Colonic mucosa (tissue), 4 donors: ENCODE data around the gene ASPHD1. TPM values are rescaled to one million over a fixed set of nuclear protein-coding genes. Genes with fewer than 3 reads are reported as not detected.

Experiments
- DNase-seq: peaks from one replicate; pipeline ENCODE4 v3.0.0-alpha.2; 2020
- H3K27ac ChIP-seq: fragments of 200-600 bp; one replicate; pipeline ENCODE4 v1.8.0; 2021
- H3K27me3 ChIP-seq: fragments of 200-600 bp; one replicate; pipeline ENCODE4 v1.8.0; 2021
- H3K36me3 ChIP-seq: fragments of 200-600 bp; one replicate; pipeline ENCODE4 v1.8.0; 2021
- H3K4me1 ChIP-seq: fragments of 200-600 bp; one replicate; pipeline ENCODE4 v1.8.0; 2021; ENCODE audit warnings: mild to moderate bottlenecking
- H3K4me3 ChIP-seq: fragments of 200-600 bp; one replicate; pipeline ENCODE4 v1.8.0; 2021
- H3K9ac ChIP-seq, 2 donors: one replicate each; pipeline ENCODE4 v1.7.0; 2013; ENCODE audit warnings: control low read depth in 2 of 2, low read depth in 2 of 2, low read length in 2 of 2
- H3K9me3 ChIP-seq: fragments of 200-600 bp; one replicate; pipeline ENCODE4 v1.8.0; 2021
- CTCF ChIP-seq: fragments of 200-600 bp; IDR thresholded peaks from one replicate; pipeline ENCODE4 v1.8.0; 2022; ENCODE audit warnings: antibody characterized with exemption, mild to moderate bottlenecking
- intact Hi-C: fragments of 100-400 bp; cut with DNase I; formaldehyde crosslinking; loops from one replicate; pipeline ENCODE4 v1.14.1; 2022
- total RNA-seq, 2 donors: library from RNA; stranded (reverse); fragmentation: NEBNext Ultra II Directional in 1 of 2; extraction: Animal tissue kit (Norgen Biotek cat#: 25700) in 1 of 2; gene quantifications; one replicate each; pipeline ENCODE4 v1.2.1, GENCODE V29; 2021
- donor health status: healthy.
- donor health status: DM: no; HTN: no; CAD: no.
- donor health status: DM: no; HTN: no; CAD: no.

The ASPHD1 gene
- total RNA-seq, 2 donors from 2014 or later: 1.5 to 3.9 TPM

GRCh38 chr16:29910819-29911675 lies 10.8 kb downstream of the ASPHD1 start:
- Histone ChIP-seq H3K4me1 (no peaks in the 10 kb centered on the region), H3K4me3 (no peak overlapping the region), H3K9me3 (no peaks in the 10 kb centered on the region), H3K27me3 (no peaks in the 10 kb centered on the region), H3K9ac (no peak overlapping the region), H3K27ac (no peak overlapping the region), H3K36me3 (no peaks in the 10 kb centered on the region)
- no peak for TF ChIP-seq CTCF
- intact Hi-C loops: no loop called here
- no peak for DNase-seq

- intact Hi-C loops: no loop called here
- no peak for TF ChIP-seq CTCF
- no peaks in the 10 kb centered on the region for H3K27me3 ChIP-seq
- no peaks in the 10 kb centered on the region for H3K9me3 ChIP-seq
- no peak overlapping the region for H3K27ac ChIP-seq
- no peak for DNase-seq
- no peak overlapping the region for H3K9ac ChIP-seq
- H3K4me1 ChIP-seq: no peaks in the 10 kb centered on the region
- H3K36me3 ChIP-seq: no peaks in the 10 kb centered on the region
- no peak overlapping the region for H3K4me3 ChIP-seq
These were observed 11.4 kb downstream of the ASPHD1 start for GRCh38 chr16:29911676-29912010.

- H3K4me1 ChIP-seq: no peaks in the 10 kb centered on the region
- no peak for TF ChIP-seq CTCF
- no peaks in the 10 kb centered on the region for H3K36me3 ChIP-seq
- no peak overlapping the region for H3K4me3 ChIP-seq
- intact Hi-C loops: no loop called here
- no peak overlapping the region for H3K9ac ChIP-seq
- DNase-seq: no peak
- no peak overlapping the region for H3K27ac ChIP-seq
- H3K27me3 ChIP-seq: no peaks in the 10 kb centered on the region
- no peaks in the 10 kb centered on the region for H3K9me3 ChIP-seq
These were observed 11.8 kb downstream of the ASPHD1 start for GRCh38 chr16:29912087-29912486.

GRCh38 chr16:29913514-29913913 lies 13.2 kb downstream of the ASPHD1 start:
- Histone ChIP-seq H3K36me3 (no peaks in the 10 kb centered on the region), H3K9ac (no peak overlapping the region), H3K9me3 (no peaks in the 10 kb centered on the region), H3K4me1 (no peaks in the 10 kb centered on the region), H3K27me3 (no peaks in the 10 kb centered on the region), H3K4me3 (no peak overlapping the region), H3K27ac (no peak overlapping the region)
- TF ChIP-seq CTCF: no peak
- intact Hi-C loops: no loop called here
- no peak for DNase-seq

DNA sequence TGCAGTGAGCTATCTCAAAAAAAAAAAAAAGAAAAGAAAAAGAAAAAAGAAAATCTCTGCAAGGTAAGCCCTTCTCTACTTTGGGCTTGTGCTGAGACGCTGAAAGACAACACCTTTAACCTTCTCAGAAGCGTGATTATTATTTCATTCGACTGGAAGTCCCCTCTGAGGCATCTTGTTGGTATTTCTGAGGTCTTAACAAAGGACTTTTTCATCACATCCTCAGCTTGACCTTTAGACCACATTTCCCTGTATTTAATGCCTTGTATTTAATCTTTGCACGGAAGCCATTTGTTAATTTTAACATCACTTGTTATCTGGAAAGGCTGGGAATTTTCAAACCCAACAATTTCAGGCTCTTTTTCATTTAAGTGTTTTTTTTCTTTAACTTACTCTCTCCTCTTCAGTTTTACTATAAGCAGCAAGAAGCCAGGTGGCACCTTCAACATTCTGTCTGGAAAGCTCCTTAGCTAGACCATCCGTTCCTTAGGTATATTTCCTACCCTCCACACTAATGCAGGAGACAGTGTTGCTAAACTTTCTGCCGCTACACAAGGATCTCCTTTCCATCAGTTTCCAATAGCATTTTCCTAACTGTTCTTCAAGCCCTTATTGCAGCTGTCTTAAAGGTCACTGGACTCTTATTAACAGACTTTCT lies 15.4 kb downstream of the ASPHD1 start:
- H3K9ac ChIP-seq: no peak overlapping the region
- H3K4me3 ChIP-seq: no peak overlapping the region
- no peak for DNase-seq
- H3K36me3 ChIP-seq: no peaks in the 10 kb centered on the region
- intact Hi-C loops: no loop called here
- no peak for TF ChIP-seq CTCF
- no peak overlapping the region for H3K27ac ChIP-seq
- H3K27me3 ChIP-seq: no peaks in the 10 kb centered on the region
- no peaks in the 10 kb centered on the region for H3K4me1 ChIP-seq
- no peaks in the 10 kb centered on the region for H3K9me3 ChIP-seq
